OCI-LY7 (cell line): ENCODE measurements around the gene IL10RB. TPM values are rescaled to one million over a fixed set of nuclear protein-coding genes. Genes with fewer than 3 reads are reported as not detected.

Experiments used
- BruUV-seq: library from RNA; stranded (reverse); fragments of 400-500 nt; replicated peaks from 2 replicates; lab custom pipeline; 2021; lab: Mats Ljungman, UMichigan
- CTCF ChIA-PET: fragments of 300-600 bp; sonication (Branson Sonifier 250); formaldehyde crosslinking; loops from one replicate; lab custom pipeline; 2022; ENCODE audit warnings: antibody characterized with exemption; ENCODE audit not compliant: unreplicated experiment; lab: Charles Lee
- POLR2A ChIA-PET: fragments of 300-600 bp; sonication (Branson Sonifier 250); formaldehyde crosslinking; loops from one replicate; lab custom pipeline; 2022; ENCODE audit warnings: antibody characterized with exemption; lab: Charles Lee
- DNase-seq: peaks from one replicate; pipeline ENCODE4 v3.0.0-alpha.2; 2015; ENCODE audit warnings: low spot score
- H2AFZ ChIP-seq: fragments of 200-600 bp; sonication (generic), shearing (Covaris generic); 2 replicates; pipeline ENCODE4 v1.6.1; 2014; ENCODE audit warnings: mild to moderate bottlenecking, antibody characterized with exemption, low read length, moderate library complexity
- H3K27ac ChIP-seq: fragments of 200-600 bp; sonication (generic); 2 replicates; pipeline ENCODE4 v1.5.1; 2014; ENCODE audit warnings: mixed run types, low read depth, mild to moderate bottlenecking, moderate library complexity, low read length, inconsistent platforms; ENCODE audit not compliant: poor library complexity, severe bottlenecking
- H3K36me3 ChIP-seq: fragments of 200-600 bp; sonication (generic); 2 replicates; pipeline ENCODE4 v1.6.1; 2014; ENCODE audit warnings: mild to moderate bottlenecking, antibody characterized with exemption, low read length, moderate library complexity, mixed read lengths; ENCODE audit not compliant: insufficient read depth
- H3K4me1 ChIP-seq: fragments of 200-600 bp; sonication (generic); 2 replicates; pipeline ENCODE4 v1.5.1; 2014; ENCODE audit warnings: mild to moderate bottlenecking, low read length; ENCODE audit not compliant: insufficient read depth, poor library complexity, severe bottlenecking
- H3K4me2 ChIP-seq: fragments of 200-600 bp; sonication (generic); 2 replicates; pipeline ENCODE4 v1.6.1; 2014; ENCODE audit warnings: mild to moderate bottlenecking, low read length
- H3K4me3 ChIP-seq: fragments of 200-600 bp; sonication (generic); 2 replicates; pipeline ENCODE4 v1.5.1; 2014; ENCODE audit warnings: mild to moderate bottlenecking, low read depth, low read length; ENCODE audit not compliant: poor library complexity, severe bottlenecking
- H3K79me2 ChIP-seq: fragments of 200-600 bp; sonication (generic); 2 replicates; pipeline ENCODE4 v1.6.1; 2016; ENCODE audit warnings: low read depth, mild to moderate bottlenecking, low read length, moderate library complexity, mixed read lengths; ENCODE audit not compliant: insufficient read depth
- H3K9me2 ChIP-seq: fragments of 200-600 bp; sonication (generic); 2 replicates; pipeline ENCODE4 v1.6.1; 2016; ENCODE audit warnings: mild to moderate bottlenecking, low read length, mixed read lengths; ENCODE audit not compliant: insufficient read depth
- H3K9me3 ChIP-seq: fragments of 200-600 bp; sonication (generic); 2 replicates; pipeline ENCODE4 v1.6.1; 2014; ENCODE audit warnings: mild to moderate bottlenecking, mixed run types, low read length, mixed read lengths
- H4K20me1 ChIP-seq: fragments of 200-600 bp; sonication (generic); 2 replicates; pipeline ENCODE4 v1.6.1; 2014; ENCODE audit warnings: mild to moderate bottlenecking, antibody characterized with exemption, low read length, moderate library complexity, mixed read lengths; ENCODE audit not compliant: insufficient read depth
- EZH2phosphoT487 ChIP-seq: fragments of 200-600 bp; sonication (generic); IDR thresholded peaks from 2 replicates; pipeline ENCODE4 v1.6.1; 2018; ENCODE audit warnings: low read depth, borderline replicate concordance, mild to moderate bottlenecking, mixed run types, antibody characterized with exemption, low read length, moderate library complexity, mixed read lengths
- intact Hi-C: fragments of 100-400 bp; cut with micrococcal nuclease; formaldehyde crosslinking; loops from one replicate; pipeline ENCODE4 v1.10.0; 2022; ENCODE audit not compliant: unreplicated experiment
- total RNA-seq, 2 experiments: library from RNA; depleted of rRNA in 1 of 2; stranded (reverse); fragments of >200 nt in 1 of 2; shearing (Covaris generic) in 1 of 2; gene quantifications; 2 replicates each; pipeline ENCODE4 v1.2.3, GENCODE V29; 2014 to 2022
- TF ChIP-seq, protein P1 (sequence below): fragments of 200-600 bp; sonication (generic); conservative IDR thresholded peaks from 2 replicates; pipeline ENCODE4 v1.5.1; 2014; ENCODE audit warnings: mild to moderate bottlenecking, antibody characterized with exemption, low read length, moderate library complexity, mixed read lengths

Gene IL10RB
- total RNA-seq, 2 experiments from 2014 or later = 48.0 to 48.3 TPM

DNA sequence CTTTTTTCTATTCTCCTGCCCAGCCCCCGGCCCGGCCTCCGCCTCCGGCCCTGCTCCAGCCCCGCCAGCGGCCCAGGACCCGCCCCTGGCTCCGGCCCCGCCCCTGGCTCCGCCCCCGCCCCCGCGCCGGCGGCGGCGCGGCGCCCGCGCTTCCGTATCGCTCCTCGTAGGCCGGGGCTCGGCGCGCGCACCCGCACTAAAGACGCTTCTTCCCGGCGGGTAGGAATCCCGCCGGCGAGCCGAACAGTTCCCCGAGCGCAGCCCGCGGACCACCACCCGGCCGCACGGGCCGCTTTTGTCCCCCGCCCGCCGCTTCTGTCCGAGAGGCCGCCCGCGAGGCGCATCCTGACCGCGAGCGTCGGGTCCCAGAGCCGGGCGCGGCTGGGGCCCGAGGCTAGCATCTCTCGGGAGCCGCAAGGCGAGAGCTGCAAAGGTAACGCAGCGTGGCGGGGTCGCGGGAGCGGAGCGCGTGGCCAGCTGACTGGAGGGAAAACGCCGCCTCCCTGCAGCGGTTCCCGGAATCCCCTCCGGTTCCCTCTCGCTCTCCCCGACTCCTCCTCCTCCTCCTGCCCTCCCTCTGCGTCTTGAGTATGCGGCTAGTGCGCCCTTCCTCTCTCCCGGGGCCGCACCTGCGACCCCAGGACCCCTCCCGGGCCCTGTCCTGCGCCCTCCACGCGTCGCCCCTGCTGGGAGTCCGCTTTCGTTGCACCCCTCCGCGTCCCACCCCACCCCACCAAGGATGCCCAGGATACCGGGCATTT, 36.2 kb upstream of the IL10RB start, which contains the start of gene IFNAR2:
TSS of gene IFNAR2 (plus strand) at position 155 of the 761 bp plus-strand sequence. CDS start 11,985 bp downstream, outside the sequence.
- POLR2A ChIA-PET = interaction anchor here (0.6 to 1.1 kb wide), 3 partner anchors 9 to 45 kb away, joined by 3 to 11 read pairs (median 3); no protein-coding TSS in a partner anchor
- TF ChIP-seq, protein P1, sequence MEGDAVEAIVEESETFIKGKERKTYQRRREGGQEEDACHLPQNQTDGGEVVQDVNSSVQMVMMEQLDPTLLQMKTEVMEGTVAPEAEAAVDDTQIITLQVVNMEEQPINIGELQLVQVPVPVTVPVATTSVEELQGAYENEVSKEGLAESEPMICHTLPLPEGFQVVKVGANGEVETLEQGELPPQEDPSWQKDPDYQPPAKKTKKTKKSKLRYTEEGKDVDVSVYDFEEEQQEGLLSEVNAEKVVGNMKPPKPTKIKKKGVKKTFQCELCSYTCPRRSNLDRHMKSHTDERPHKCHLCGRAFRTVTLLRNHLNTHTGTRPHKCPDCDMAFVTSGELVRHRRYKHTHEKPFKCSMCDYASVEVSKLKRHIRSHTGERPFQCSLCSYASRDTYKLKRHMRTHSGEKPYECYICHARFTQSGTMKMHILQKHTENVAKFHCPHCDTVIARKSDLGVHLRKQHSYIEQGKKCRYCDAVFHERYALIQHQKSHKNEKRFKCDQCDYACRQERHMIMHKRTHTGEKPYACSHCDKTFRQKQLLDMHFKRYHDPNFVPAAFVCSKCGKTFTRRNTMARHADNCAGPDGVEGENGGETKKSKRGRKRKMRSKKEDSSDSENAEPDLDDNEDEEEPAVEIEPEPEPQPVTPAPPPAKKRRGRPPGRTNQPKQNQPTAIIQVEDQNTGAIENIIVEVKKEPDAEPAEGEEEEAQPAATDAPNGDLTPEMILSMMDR = no peak
- no peak for TF ChIP-seq EZH2phosphoT487
- intact Hi-C loops = loop anchor here (2.0 to 5.0 kb wide), 3 partner anchors 25 to 67 kb away; partner anchors contain the start of gene IL10RB

DNA sequence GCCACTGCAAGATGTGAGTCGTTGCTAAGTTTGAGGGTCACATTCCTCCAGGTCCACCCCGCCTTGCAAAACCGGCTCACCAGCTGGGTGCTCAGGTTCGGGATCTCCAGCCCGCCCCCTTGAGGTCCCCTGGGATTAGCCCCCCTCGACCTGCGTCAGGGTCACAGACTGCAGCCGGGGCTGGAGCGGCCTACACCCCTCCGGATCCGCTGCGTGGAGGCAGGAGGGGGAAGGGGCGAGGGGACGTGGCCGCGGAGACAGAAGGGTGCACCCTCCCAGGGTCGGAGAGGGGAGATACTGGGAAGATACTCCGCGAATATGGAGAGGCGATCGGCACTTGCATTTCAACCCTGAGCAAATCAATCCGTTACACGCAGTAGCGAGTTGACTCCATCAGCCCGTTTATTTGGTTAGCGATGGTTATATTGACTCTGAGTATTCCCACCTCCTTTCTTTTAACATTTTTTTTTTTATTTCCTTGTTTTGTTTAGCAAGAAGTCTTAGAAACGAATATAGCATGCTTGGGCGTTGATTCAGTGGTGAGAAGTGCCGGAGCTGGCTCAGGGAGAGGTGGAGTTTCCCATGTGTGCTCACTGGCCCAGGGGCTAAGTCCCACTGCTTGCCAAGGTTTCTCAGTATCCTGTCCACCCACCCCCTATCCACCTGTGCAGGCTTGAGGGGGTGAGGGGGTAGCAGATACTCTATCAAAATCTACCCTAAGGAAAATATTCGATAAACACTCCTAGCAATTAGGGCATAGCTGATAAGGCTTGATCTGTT, 35.4 kb upstream of the IL10RB start:
- Histone ChIP-seq H3K9me2 (no peaks in the 10 kb centered on the region), H3K79me2 (peaks cover 65% of the 10 kb centered on the region), H4K20me1 (peaks cover 10% of the 10 kb centered on the region; the same call in 1 of the 2 replicates), H3K4me1 (peaks cover 54% of the 10 kb centered on the region), H3K36me3 (peaks cover 50% of the 10 kb centered on the region), H3K4me2 (peak overlapping the region; percentile 85), H3K4me3 (peak overlapping the region; percentile 86), H3K9me3 (no peaks in the 10 kb centered on the region), H2AFZ (no peak overlapping the region), H3K27ac (peak overlapping the region; percentile 76)
- no TSS peak for BruUV-seq
- POLR2A ChIA-PET = interaction anchor here (0.6 to 1.5 kb wide), 3 partner anchors 12 to 45 kb away, joined by 3 to 5 read pairs (median 5); no protein-coding TSS in a partner anchor
- DNase-seq = peak; percentile 83
- intact Hi-C loops = loop anchor here (2.0 to 5.0 kb wide), 3 partner anchors 26 to 67 kb away; partner anchors contain the start of gene IL10RB
- CTCF ChIA-PET = no interaction called here
- no peak for TF ChIP-seq EZH2phosphoT487
- TF ChIP-seq, protein P1 = peak; percentile 47; the same call in 1 of the 2 replicates

More for the DNA sequence above, 36.2 kb upstream of the IL10RB start, which contains the start of gene IFNAR2:
- peaks cover 46% of the 10 kb centered on the region for H3K4me1 ChIP-seq
- H2AFZ ChIP-seq = peak within 1 kb of the TSS; percentile 83; the same call in 1 of the 2 replicates
- H3K4me3 ChIP-seq = peak within 1 kb of the TSS; percentile 86
- no peaks in the 10 kb centered on the region for H3K9me3 ChIP-seq
- H3K9me2 ChIP-seq = no peaks in the 10 kb centered on the region
- peak; percentile 75 for DNase-seq
- H4K20me1 ChIP-seq = peaks cover 10% of the 10 kb centered on the region; the same call in 1 of the 2 replicates
- no TSS peak for BruUV-seq
- H3K27ac ChIP-seq = peak within 1 kb of the TSS; percentile 76
- CTCF ChIA-PET = no interaction called here
- H3K79me2 ChIP-seq = peaks cover 57% of the 10 kb centered on the region
- peak within 1 kb of the TSS; percentile 85 for H3K4me2 ChIP-seq
- peaks cover 44% of the 10 kb centered on the region for H3K36me3 ChIP-seq
